SIG-M5 (cell line): Measurements from ENCODE around the gene ITGB2.

Experiments used
- DNase-seq: peaks from one replicate; lab custom pipeline; 2025; lab: John Stamatoyannopoulos, UW

Gene ITGB2

DNA sequence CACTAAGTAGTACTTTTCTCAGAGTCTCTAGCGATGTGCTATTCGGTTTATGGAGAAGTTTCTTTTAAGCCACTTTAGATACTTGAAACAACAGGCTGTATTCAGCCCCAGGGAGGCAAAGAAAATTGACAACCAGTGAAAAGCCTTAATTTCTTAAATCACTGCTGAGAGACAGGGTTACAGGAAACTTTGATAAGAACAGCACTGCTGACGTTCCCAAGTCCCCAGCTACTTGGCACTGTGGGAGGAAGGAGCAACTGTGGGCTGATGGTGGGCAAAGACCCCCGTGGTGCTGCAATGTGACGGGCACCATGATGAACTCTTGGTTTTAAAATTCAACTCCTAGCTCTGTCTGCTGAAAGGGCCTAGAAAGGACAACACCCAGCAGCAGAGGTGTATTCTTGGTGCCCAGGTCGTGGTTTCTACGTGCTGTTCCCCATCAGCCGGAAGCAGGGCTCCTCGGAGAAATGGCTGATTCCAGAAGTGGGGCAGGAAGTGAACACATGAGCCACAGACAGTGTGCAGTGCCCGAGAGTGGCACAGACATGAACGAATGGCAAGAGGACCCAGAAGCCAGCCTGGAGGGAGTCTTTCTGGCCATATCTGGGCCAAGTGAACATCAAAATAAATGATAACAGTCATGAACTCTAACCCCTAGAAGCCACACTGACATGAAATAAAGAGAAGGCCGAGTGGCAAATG, 52.5 kb downstream of the ITGB2 start:
- DNase-seq: no peak

DNA sequence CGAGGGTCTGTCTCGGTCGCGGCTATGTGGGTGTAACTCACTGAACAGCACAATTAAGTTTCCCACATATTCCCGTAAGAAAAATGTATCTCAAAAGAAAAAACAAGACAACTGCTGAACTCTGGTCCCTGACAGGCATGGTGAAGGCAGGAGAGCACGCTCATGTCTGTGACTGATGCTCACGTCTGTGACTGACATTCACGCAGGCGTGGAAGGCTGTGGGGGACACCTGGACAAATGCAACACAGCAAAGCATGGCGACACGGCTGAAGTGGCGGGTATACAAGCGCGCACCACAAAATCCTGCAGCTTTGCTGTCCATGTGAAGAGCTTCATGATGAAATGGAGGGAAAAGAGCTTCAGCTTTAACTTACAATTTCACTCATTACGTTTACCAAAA, 53.2 kb downstream of the ITGB2 start:
- no peak for DNase-seq

DNA sequence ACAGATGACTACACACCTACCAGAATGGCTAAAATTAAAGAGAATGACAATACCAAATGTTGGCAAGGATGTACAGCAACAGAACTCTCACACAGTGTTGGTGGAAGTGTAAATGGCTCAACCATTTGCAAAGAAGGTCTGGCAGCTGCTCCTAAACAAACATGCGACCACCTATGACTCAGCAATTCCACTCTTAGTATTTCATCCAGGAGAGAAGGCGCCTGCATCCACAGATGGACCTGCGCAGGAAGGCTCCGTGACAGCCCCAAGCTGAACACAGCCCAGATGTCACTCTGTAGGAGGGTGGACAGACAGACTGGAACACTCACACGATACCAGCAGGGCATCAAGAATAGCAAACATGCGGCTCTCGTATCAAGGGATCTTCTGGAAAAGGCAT, 53.9 kb downstream of the ITGB2 start:
- no peak for DNase-seq

DNA sequence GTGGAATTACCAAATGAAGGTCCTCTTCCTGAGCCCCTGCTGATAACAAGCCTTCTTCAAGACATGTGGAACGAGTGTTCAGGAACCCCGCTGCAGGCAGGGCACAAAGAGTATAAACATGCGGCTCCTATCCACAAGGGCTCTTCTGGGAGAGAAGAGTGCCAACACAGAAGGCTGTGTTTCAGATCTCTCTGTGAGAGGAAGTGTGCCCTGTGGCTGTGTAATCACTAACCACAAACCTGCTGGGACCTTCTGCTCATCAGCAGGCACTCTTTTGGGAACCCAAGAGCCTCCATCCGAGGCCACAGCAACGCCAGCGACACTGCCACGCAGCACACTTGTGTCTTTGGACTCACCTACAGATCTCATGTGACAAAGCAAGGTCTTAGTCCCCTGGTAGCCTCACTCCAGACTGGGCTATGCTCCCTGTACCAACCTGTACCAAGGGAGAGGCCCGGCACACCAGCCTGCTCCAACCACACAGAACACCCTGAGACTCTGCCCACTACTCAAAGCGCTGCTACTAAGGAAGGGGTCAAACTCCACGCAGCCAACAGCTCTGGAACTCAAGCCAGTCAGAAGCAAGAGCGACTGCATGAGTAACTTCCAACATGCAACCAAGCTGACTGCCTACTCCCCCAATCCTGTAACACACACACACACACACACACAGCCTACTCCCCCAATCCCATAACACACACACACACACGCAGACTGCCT, 55.0 kb downstream of the ITGB2 start:
- DNase-seq: peak; percentile 29

DNA sequence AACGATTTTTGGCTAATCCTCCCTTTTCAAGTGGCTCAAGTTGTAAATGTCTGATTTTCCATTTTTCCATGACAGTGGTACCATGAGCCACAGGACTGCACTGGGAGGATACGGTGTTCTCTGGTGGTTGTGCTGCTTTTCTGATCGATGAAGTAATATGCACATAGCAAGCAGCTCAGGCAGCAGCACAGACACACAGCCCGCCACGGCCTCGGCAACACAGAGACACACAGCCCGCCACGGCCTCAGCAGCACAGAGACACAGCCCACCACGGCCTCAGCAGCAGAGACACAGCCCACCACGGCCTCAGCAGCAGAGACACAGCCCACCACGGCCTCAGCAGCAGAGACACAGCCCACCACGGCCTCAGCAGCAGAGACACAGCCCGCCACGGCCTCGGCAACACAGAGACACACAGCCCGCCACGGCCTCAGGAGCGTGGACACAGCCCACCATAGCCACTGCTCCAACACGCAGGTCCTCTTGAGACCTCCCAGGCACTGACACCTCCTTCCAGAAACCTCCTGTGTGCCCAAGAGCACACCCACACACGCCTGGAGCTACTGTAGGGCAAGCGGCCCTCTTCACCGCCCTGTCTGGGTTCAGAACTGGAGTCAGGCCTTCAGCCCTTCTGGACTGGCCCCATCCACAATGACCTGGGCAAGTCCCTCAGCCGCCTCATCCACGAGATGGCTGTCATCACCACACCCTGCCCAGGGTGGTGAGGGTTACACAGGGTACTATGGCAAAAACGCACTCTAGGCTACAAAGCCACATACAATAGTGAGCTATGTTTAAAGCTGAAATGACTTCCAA, 57.6 kb downstream of the ITGB2 start:
- DNase-seq: no peak

DNA sequence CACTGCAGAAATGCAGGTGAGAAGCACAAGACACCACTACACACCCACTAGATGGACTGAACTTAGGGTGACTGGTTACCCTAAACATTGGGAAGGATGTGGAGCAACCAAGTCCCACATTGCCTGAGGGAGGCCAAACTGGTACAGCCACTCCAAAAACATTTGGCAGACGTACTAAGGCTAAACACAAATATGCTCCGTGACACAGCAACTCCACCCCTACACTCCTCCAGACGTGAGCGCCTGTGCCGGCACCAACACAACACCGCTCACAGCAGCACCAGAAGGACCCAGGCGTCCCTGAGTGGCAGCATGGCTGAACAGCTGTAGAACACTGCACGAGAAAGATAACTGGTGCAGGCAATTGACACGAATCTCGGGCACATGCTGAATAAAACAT, 61.9 kb downstream of the ITGB2 start:
- DNase-seq: no peak

DNA sequence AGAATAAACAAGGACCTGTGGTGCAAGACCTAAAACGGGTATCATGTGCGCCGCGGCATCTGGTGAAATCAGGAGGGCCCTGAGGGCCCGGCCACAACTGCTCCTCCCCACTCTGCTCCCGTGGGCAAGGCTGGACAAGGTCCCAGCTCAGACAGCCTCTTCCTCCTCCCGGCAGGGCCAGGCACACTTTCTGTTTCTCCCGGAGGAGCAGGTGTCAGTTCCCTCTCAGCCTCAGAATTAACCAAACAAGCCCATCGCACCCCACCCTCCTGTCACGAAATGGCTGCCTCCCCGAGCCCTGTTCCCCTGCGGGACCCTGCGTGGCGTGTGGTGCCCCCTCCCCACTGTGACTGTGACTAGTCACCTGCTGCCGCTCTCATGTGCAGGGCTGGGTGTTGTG, 62.4 kb downstream of the ITGB2 start:
- no peak for DNase-seq

DNA sequence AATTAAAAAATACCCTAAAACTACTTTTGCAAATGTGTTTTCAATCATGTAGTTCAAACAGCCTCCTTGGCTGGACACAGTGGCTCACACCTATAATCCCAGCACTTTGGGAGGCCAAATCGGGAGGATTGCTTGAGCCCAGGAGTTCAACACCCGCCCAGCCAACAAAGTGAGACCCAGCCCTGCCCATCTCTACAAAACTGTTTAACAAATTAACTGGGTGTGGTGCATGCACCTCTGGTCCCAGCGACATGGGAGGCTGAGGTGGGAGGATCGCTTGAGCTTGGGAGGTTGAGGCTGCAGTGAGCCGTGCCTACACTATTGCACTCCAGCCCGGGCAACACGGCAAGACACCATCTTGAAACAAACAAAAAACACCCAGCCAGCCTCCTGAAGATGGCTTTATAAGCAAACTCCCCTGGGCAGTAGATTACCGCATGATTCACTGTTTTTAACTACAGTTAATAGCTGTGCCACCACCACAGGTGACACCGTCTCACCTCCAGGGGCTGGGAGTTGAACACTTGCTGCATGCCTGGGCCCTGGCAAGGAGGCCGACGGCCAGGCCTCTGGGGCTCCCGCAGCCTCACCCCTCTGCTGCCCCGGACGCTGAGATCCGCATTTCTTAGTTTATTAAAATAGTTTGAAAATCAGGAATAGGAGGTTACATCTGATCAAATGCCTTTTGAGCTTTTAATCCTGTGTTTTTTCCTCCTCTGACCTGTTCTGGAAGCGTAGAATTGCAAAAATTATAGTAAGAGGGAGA, 63.4 kb downstream of the ITGB2 start:
- no peak for DNase-seq

DNA sequence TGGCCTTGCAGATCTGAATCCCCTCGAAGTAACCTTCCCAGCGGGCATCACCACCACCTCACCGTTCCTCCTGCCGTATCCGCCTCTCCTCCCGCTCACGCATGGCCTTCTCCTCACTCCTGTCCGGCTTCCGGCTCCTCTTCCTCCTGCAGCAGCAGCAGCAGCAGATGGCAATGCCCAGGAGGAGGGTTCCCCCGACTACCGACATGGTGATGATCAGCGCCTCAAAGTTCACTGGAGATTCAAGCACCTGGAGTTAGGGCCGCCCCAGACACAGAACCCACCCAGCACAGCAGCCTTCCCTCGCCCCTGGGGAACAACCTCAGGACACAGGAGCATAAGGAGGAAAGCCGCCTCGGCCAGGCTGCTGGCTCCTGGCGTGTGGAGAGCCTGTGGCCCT, 64.6 kb downstream of the ITGB2 start:
- no peak for DNase-seq

DNA sequence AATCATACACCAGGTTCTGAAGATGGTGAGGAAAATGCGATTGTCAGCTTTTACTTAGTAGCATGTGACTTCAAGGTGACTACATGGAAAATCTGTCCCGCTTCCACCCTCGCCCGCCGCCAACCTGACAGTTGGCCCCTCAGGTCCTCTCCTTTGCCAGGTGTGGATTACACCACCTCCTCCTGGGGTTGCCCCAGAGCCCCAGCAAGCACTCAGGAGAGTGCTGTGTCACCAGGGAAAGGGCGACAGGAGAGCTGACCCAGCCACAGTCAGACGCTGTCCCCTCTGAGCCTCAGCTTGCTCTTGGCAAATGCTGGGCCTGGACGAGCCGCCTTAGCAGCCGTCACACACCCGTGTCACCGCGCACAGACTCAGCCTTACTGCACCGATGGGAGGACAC, 65.1 kb downstream of the ITGB2 start:
- DNase-seq: no peak

DNA sequence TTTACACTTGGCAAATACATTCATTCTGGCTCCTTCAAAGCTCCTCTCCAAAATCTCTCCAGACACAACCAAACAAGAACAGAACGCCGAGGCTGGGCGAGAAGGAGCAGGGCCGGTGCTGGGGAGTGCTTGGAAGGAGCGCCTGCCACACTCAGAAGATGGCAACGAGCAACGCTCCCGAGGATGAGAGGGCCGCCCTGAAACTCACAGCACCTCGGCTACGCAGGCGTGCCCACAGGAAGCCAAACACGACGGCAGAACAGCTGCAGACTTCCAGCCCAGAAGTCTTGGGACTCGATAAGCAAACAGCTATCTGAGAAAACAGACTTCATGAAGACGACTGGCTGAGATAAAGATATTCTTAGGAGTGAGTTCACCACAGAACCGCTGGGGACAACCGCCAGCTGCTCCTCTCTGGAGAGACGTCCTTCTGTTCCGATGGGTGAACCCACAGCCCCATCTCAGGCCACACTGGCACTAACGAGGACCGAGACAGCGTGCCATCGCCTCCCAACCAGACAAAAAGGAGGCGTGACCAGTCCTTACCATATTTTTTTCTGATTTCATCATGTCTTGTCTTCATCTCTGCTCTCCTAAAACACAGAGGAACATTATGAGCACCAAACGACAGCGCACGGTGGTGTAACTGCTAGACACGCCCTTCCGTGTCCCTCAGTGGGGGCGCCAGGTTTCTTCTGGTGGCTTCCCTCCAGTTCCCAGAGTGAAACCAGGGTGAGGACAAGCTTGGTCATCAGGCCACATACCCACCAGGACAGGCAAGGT, 65.8 kb downstream of the ITGB2 start:
- no peak for DNase-seq

DNA sequence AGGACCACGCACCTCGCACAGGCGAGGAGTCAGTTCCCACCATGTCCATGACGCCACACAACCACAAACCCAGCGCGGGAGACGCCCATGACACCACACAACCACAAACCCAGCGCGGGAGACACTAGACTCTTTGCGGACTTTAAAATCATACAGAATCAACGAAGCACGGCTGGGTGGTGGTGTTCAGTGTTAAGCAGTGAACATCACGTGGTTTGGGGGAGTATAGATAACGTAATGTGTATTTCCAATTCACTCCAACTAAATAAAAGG, 66.4 kb downstream of the ITGB2 start:
- no peak for DNase-seq

DNA sequence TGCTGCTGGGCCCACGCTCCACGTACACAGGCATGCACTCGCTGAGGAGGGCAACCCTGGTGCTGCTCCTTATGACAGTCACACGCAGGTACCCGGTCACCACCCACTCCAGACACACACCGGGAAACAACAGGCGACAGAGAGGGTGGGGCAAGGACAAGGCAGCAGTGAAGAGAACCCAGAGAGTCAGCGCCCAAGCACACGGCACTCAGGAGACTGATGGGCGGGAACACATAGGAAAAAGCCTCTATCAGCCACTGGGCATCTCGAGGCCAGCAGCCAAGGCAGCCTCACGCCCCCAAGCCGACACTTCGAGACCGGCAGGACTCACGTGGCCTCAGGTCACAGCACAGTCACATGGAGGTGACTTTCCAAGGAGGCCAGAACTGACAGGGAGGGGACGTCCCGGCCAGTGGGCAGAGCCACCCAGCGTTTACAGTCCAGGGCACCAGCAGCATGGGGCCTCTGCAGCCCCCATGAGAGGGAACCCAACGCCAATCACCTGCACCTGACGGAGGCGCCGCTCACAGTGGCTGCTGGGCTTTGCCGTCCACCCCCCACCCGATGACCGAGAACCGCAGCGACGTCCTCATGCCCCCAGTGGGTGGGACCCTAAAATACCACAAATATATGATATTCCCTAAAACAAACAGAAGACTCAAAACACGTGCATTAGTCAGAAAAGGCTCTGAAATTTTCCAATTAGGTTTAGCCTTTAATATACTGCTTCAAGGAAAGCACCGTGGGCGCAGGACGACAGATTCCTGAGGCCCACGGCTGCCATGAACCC, 66.9 kb downstream of the ITGB2 start:
- DNase-seq: no peak

DNA sequence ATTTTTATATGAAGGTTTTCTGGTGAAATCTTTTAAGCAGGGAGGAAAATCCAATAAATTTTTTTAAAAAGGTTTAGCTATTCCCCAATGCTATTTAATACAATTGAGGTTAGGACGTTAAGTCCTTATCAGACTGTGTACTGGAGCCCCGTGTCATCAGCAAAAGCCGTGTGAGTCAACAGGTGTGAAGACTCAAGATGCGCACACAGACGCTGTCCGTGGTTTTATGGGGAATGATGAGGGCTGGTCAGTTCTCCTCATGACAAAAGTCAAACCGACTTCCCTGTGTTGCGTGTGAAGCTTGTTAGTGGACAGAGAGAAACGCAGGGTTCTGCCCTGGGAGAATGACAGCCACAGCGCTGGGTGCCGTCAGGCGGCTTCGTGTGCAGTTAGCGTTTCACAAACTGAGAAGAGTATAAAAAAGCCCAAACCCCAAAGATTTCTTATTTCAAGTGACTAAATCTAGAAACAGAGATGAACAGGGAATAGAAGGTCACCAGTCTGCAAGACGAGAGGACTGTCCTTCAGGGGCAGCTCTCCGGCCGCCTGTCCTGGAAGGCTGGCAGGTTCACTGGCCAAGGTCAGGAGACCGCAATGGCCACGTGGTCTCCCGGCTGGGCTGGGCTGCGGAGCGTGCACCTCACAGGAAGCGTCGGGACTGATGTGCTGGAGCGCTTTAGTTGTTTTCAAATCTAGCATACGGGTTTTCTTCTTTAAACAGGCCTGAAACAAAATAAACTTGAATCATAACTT, 69.6 kb downstream of the ITGB2 start:
- DNase-seq: no peak

DNA sequence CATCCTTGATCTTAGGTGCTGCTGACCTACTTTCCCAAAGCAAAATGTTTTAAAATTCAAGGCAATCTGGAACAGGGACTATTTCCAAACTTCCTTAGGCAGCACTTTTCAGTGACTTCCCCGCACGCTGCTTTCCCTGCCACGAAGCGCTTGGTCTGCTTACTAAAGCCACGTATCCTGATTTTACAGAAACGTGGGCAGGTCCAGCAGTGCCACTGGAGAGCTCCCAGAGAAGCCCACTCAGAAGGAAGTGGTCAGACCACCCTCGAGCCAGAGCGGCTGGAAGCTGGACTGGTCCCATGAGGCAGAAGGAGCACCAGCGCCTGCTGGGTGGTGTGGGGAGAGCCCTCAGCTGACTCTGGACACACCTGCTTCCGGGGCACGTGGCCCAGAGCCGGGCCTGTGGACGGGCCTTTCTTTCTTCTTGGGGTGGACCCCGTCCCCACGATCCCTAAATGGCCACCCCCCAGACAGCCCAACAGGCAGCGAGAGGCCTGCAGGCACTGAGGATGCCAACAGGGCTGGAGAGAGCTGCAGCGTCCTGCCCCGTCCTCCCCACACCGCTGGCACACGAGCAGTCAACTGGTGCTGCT, 70.4 kb downstream of the ITGB2 start:
- DNase-seq: no peak

DNA sequence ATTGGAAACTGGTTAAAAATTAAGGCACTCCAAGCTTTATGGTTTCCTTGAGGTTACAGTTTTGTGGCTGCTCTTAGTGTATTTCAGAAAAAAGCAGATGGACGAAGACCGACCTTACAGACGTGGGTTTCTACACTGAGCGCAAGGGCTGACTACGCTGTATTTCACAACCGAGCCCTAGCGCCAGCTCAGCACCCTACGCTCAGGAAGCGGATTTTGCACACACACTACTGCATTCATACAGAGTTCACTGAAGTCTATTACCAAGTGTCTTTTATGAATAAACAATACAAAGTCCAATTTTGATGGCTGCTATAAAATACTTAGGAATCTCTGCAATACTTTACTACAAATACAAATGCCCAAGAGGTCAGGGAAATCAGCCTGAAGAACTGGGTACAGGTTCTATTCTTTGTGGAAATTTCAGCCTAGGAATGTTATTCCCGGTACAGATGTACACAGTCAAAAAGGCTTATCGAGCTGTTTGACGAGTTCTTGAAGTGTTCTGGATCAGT, 71.0 kb downstream of the ITGB2 start:
- peak; percentile 12 for DNase-seq

DNA sequence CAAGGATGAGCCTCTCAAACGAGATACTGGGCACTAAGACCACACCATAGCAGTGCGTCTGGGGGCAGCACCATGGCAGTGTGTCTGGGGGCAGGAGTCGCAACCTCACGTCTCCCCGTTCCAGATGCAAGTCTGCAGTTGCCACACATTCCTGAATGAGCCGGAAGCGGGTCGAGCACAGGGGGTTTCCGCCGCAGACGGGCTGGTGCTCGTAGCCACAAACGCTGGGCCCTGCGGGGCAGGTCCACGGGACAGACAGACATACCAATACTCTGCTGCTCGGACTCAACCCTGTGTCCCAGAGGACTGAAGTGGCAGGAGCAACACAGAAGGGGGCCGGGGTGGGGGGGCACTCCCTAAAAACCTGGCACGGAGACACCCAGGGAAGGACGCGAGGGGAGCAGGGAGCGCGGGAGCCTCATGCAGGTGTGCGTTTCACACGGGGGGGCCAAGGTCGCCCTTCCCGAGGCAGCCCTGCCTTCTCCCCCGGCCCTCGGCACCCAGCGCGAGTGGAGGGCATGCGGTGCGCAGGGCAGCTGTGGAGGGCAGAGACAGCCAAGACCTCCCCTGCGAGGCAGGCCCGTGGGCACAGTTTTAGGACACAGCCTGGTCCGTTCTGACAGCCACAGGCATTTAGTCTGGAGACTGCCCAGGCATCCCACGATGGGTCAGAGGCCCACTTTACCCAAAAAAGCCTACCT, 71.7 kb downstream of the ITGB2 start:
- DNase-seq: no peak

DNA sequence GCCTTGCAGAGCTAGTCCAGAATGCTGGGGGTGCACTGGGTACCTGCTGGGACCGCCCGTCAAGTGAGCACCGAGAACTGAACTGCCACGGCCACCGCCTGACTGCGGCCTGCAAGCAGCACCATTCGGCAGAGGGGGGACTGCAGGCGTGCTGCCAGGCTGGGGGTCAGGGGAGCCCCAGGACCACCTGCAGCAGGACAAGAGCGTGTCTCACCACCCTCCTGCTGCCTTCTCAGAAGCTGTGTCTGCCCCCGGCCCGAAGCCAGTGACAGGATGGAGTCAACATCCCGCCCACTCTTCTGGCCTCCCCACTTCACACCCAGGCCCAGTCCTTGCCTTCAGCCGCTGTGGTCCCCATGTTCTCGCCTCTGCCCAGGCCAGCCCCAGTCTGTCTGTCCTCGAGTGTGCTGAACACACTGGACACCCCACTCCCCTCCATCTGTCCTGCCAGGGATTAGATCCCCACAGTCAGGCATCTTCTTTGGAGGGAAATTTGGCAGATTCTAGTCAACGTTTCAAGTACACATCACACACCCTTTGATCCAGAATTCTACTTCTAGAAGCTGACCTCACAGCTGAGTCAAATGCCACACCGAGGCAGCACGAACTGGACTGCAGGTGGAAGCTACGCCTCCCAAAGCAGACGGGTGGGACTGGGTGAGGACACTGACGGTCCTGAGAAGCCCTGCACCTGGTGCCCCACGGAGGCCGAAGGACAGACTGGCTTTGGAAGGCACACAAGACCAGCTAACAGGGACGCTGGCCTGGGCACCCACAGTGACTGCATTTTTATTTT, 73.2 kb downstream of the ITGB2 start:
- DNase-seq: no peak
